Stimulated activated CD8-positive, alpha-beta memory T cell treated with anti-CD3 and anti-CD28 coated beads, Interleukin-15, amount 100 ng/mL, for 24 hours (primary cell): Measurements from ENCODE around the gene WDR76.
"Not testable (repeated sequence)": the region's sequence is repeated elsewhere in the genome, so short reads cannot be mapped to it uniquely, and the experiment has no call there.

ENCODE experiments used
- DNase-seq: peaks from one replicate; pipeline ENCODE4 v3.0.0-alpha.2; 2020; ENCODE audit warnings: low read depth

WDR76 gene

GRCh38 chr15:43821505-43821904 lies 5.3 kb upstream of the WDR76 start:
- no peak for DNase-seq

- DNase-seq, result peak; percentile 69
These were observed 2.2 kb upstream of the WDR76 start, which contains the start of gene MFAP1 for GRCh38 chr15:43824302-43825246. Gene MFAP1 (minus strand): TSS chr15:43824690. CDS start chr15:43824569, 121 bp downstream.

- DNase-seq, result not testable (repeated sequence)
These were observed 1.5 kb upstream of the WDR76 start for GRCh38 chr15:43825305-43825704.

GRCh38 chr15:43826029-43826507 lies 734 bp upstream of the WDR76 start:
- no peak for DNase-seq

- DNase-seq, result no peak
These were observed 1.4 kb downstream of the WDR76 start for GRCh38 chr15:43828061-43828657.

GRCh38 chr15:43829951-43830540 lies 3.2 kb downstream of the WDR76 start:
- DNase-seq, result not testable (repeated sequence)

GRCh38 chr15:43830691-43831275 lies 4.0 kb downstream of the WDR76 start:
- DNase-seq, result not testable (repeated sequence)

GRCh38 chr15:43831519-43832052 lies 4.8 kb downstream of the WDR76 start:
- not testable (repeated sequence) for DNase-seq

- DNase-seq, result not testable (repeated sequence)
These were observed 5.7 kb downstream of the WDR76 start for GRCh38 chr15:43832485-43832884.

- DNase-seq, result no peak
These were observed 18.6 kb downstream of the WDR76 start for GRCh38 chr15:43845421-43845820.

GRCh38 chr15:43851251-43851650 lies 24.4 kb downstream of the WDR76 start:
- no peak for DNase-seq

- DNase-seq, result no peak
These were observed 25.8 kb downstream of the WDR76 start for GRCh38 chr15:43852607-43853006.

GRCh38 chr15:43854801-43855200 lies 28.0 kb downstream of the WDR76 start:
- no peak for DNase-seq

GRCh38 chr15:43859546-43859945 lies 32.7 kb downstream of the WDR76 start:
- no peak for DNase-seq

GRCh38 chr15:43866636-43867035 lies 39.8 kb downstream of the WDR76 start:
- DNase-seq, result not testable (repeated sequence)

- no peak for DNase-seq
These were observed 40.3 kb downstream of the WDR76 start for GRCh38 chr15:43867096-43867495.

GRCh38 chr15:43868406-43868805 lies 41.6 kb downstream of the WDR76 start:
- DNase-seq, result no peak

GRCh38 chr15:43871835-43872234 lies 45.0 kb downstream of the WDR76 start:
- DNase-seq, result no peak

- no peak for DNase-seq
These were observed 45.7 kb downstream of the WDR76 start for GRCh38 chr15:43872416-43873020.

- no peak for DNase-seq
These were observed 46.8 kb downstream of the WDR76 start for GRCh38 chr15:43873651-43874050.

GRCh38 chr15:43876872-43877271 lies 50.1 kb downstream of the WDR76 start:
- no peak for DNase-seq

- DNase-seq, result no peak
These were observed 50.6 kb downstream of the WDR76 start for GRCh38 chr15:43877371-43877770.
